ENCODE results near the gene ADAMTS10.

- TF ChIP-seq CTCF (IDR thresholded peaks at IDR 0.05) (no peak), POLR2A (IDR thresholded peaks at IDR 0.05) (no peak), POLR2AphosphoS5 (IDR thresholded peaks at IDR 0.05) (no peak)
Measured at GRCh38 chr19:8648240-8648639, 37.7 kb upstream of the ADAMTS10 start.
